Right forelimb (tissue), 1 donor: Measurements from ENCODE around the gene ZCCHC8.

Experiments
- DNase-seq: peaks from one replicate; pipeline ENCODE4 v3.0.0-alpha.2; 2018

ZCCHC8 gene

GRCh38 chr12:122422730-122423257, 77.9 kb downstream of the ZCCHC8 start:
- peak; percentile 73 for DNase-seq

- peak; percentile 83 for DNase-seq
These were observed 78.7 kb downstream of the ZCCHC8 start, which contains the start of gene CLIP1 for GRCh38 chr12:122421821-122422729. TSS of gene CLIP1 (minus strand) at chr12:122422669. CDS start at chr12:122380452, 42,217 bp downstream.
